Measurements from ENCODE around the gene KY. TPM values are rescaled to one million over a fixed set of nuclear protein-coding genes. Genes with fewer than 3 reads are reported as not detected.

Gene KY
- total and polyA plus RNA-seq, 2 of the 13 experiments (the other 11 are each of a cell fraction or from before 2014, with no cell fraction given): not detected

- H2AFZ ChIP-seq (ENCODE audit: low read length): no peak overlapping the region
- no peak for ATAC-seq
- TF ChIP-seq DDIT3 (CRISPR knock-in tag; IDR thresholded peaks at IDR 0.05): no peak
- no peak for TF ChIP-seq FOXC1 (CRISPR knock-in tag; IDR thresholded peaks at IDR 0.05; ENCODE audit: borderline replicate concordance)
- no peak for TF ChIP-seq XBP1 (CRISPR knock-in tag; IDR thresholded peaks at IDR 0.05)
- TF ChIP-seq RARA (CRISPR knock-in tag; IDR thresholded peaks at IDR 0.05): no peak
- no peak for FAIRE-seq
- CTCF ChIA-PET (ENCODE audit: low intra/inter-chr PET ratio, low total read pairs): no interaction called here
- 0% methylated on average over 7 of the region's 7 CpGs for whole genome bisulfite sequencing (ENCODE audit: low lambda C conversion rate)
- no peak overlapping the region for H3K27ac ChIP-seq (ENCODE audit: extremely low read length, insufficient read depth, low read length)
- no peaks in the 10 kb centered on the region for H3K79me2 ChIP-seq (ENCODE audit: insufficient read depth, low read length)
- no peak overlapping the region for H3K4me3 ChIP-seq (replicated peaks in 1 of 3; ENCODE audit: insufficient read depth in 1 of 3, low read depth in 2 of 3, low read length in 3 of 3)
- H3K9me3 ChIP-seq (ENCODE audit: low read length): no peaks in the 10 kb centered on the region
- in situ Hi-C loops (cut with HindIII; ENCODE audit: extremely low pct_ligation_motif_present, low pct_unique_long_range_greater_than_20kb): no loop called here
- H3K4me2 ChIP-seq (ENCODE audit: low read depth, low read length): no peak overlapping the region
- no peak overlapping the region for H3K9ac ChIP-seq (ENCODE audit: insufficient read depth, low read depth, low read length)
- POLR2A ChIA-PET: no interaction called here
- no peak for DNase-seq (ENCODE audit: low spot score)
- intact Hi-C loops (cut with micrococcal nuclease; ENCODE audit: unreplicated experiment): no loop called here
- no peaks in the 10 kb centered on the region for H3K36me3 ChIP-seq (replicated peaks in 1 of 2; ENCODE audit: control insufficient read depth in 1 of 2, insufficient read depth in 2 of 2, low read length in 2 of 2)
- no TSS peak for BruUV-seq (replicated peaks)
- H4K20me1 ChIP-seq (ENCODE audit: insufficient read depth, low read length): no peaks in the 10 kb centered on the region
- peaks cover 0 to 24% of the 10 kb centered on the region in 2 experiments; a peak in 3 of 5 replicates for H3K27me3 ChIP-seq (ENCODE audit: control insufficient read depth in 1 of 2, insufficient read depth in 2 of 2, low read length in 2 of 2)
- H3K4me1 ChIP-seq (ENCODE audit: insufficient read depth, low read length): no peaks in the 10 kb centered on the region
Observed at GRCh38 chr3:134656211-134656800, 5.5 kb upstream of the KY start.

GRCh38 chr3:134655706-134656105 lies 4.9 kb upstream of the KY start:
- no peaks in the 10 kb centered on the region for H3K79me2 ChIP-seq (ENCODE audit: insufficient read depth, low read length)
- H3K9me3 ChIP-seq (ENCODE audit: low read length): no peaks in the 10 kb centered on the region
- FAIRE-seq: no peak
- H3K4me1 ChIP-seq (ENCODE audit: insufficient read depth, low read length): no peaks in the 10 kb centered on the region
- H4K20me1 ChIP-seq (ENCODE audit: insufficient read depth, low read length): no peaks in the 10 kb centered on the region
- no peak overlapping the region for H3K9ac ChIP-seq (ENCODE audit: insufficient read depth, low read depth, low read length)
- no peak overlapping the region for H3K4me2 ChIP-seq (ENCODE audit: low read depth, low read length)
- in situ Hi-C loops (cut with HindIII; ENCODE audit: extremely low pct_ligation_motif_present, low pct_unique_long_range_greater_than_20kb) (no loop called here), intact Hi-C loops (cut with micrococcal nuclease; ENCODE audit: unreplicated experiment) (no loop called here)
- no peak overlapping the region for H3K27ac ChIP-seq (ENCODE audit: extremely low read length, insufficient read depth, low read length)
- H2AFZ ChIP-seq (ENCODE audit: low read length): no peak overlapping the region
- POLR2A ChIA-PET: no interaction called here
- no TSS peak for BruUV-seq (replicated peaks)
- no peak for DNase-seq (ENCODE audit: low spot score)
- WGBS (ENCODE audit: low lambda C conversion rate): 0% methylated on average over 4 of the region's 4 CpGs
- H3K36me3 ChIP-seq (replicated peaks in 1 of 2; ENCODE audit: control insufficient read depth in 1 of 2, insufficient read depth in 2 of 2, low read length in 2 of 2): no peaks in the 10 kb centered on the region
- peaks cover 0 to 27% of the 10 kb centered on the region in 2 experiments; a peak in 3 of 5 replicates for H3K27me3 ChIP-seq (ENCODE audit: control insufficient read depth in 1 of 2, insufficient read depth in 2 of 2, low read length in 2 of 2)
- ATAC-seq: no peak
- CTCF ChIA-PET (ENCODE audit: low intra/inter-chr PET ratio, low total read pairs): no interaction called here
- no peak for TF ChIP-seq ZNF724P (CRISPR knock-in tag; IDR thresholded peaks at IDR 0.05; ENCODE audit: borderline replicate concordance)
- no peak overlapping the region for H3K4me3 ChIP-seq (replicated peaks in 1 of 3; ENCODE audit: insufficient read depth in 1 of 3, low read depth in 2 of 3, low read length in 3 of 3)
